IPS-18c (cell line): Measurements from ENCODE around the gene KRTAP29-1.

Experiments used
- H3K4me3 ChIP-seq: 2 replicates; pipeline ENCODE4 v1.7.0; 2013; ENCODE audit warnings: low read depth, mild to moderate bottlenecking, low read length, moderate library complexity; ENCODE audit not compliant: insufficient read depth
- H3K9me3 ChIP-seq: one replicate; pipeline ENCODE4 v1.6.1; 2013; ENCODE audit warnings: mild to moderate bottlenecking, low read length, moderate library complexity; ENCODE audit not compliant: control insufficient read depth, insufficient read depth

KRTAP29-1 gene

GRCh38 chr17:41333098-41333497 lies 30.4 kb upstream of the KRTAP29-1 start:
- Histone ChIP-seq H3K9me3 (no peaks in the 10 kb centered on the region), H3K4me3 (no peak overlapping the region)

GRCh38 chr17:41332239-41332638 lies 29.6 kb upstream of the KRTAP29-1 start:
- Histone ChIP-seq H3K4me3 (no peak overlapping the region), H3K9me3 (no peaks in the 10 kb centered on the region)

- no peak overlapping the region for H3K4me3 ChIP-seq
- H3K9me3 ChIP-seq, result no peaks in the 10 kb centered on the region
Measured at GRCh38 chr17:41331606-41332005, 29.0 kb upstream of the KRTAP29-1 start.

GRCh38 chr17:41329279-41329948 lies 26.8 kb upstream of the KRTAP29-1 start:
- Histone ChIP-seq H3K9me3 (no peaks in the 10 kb centered on the region), H3K4me3 (no peak overlapping the region)

- no peak overlapping the region for H3K4me3 ChIP-seq
- no peaks in the 10 kb centered on the region for H3K9me3 ChIP-seq
Measured at GRCh38 chr17:41328207-41328606, 25.6 kb upstream of the KRTAP29-1 start.

- Histone ChIP-seq H3K4me3 (no peak overlapping the region), H3K9me3 (no peaks in the 10 kb centered on the region)
Measured at GRCh38 chr17:41327411-41328120, 24.9 kb upstream of the KRTAP29-1 start.

GRCh38 chr17:41326173-41327145 lies 23.8 kb upstream of the KRTAP29-1 start:
- H3K9me3 ChIP-seq, result no peaks in the 10 kb centered on the region
- H3K4me3 ChIP-seq, result no peak overlapping the region

- H3K4me3 ChIP-seq, result no peak overlapping the region
Measured at GRCh38 chr17:41325611-41326010, 23.0 kb upstream of the KRTAP29-1 start.

GRCh38 chr17:41325126-41325525 lies 22.5 kb upstream of the KRTAP29-1 start:
- H3K4me3 ChIP-seq, result no peak overlapping the region
- H3K9me3 ChIP-seq, result no peaks in the 10 kb centered on the region

More at GRCh38 chr17:41325611-41326010, 23.0 kb upstream of the KRTAP29-1 start:
- H3K9me3 ChIP-seq, result no peaks in the 10 kb centered on the region

- H3K9me3 ChIP-seq, result no peaks in the 10 kb centered on the region
- no peak overlapping the region for H3K4me3 ChIP-seq
Measured at GRCh38 chr17:41324180-41325075, 21.8 kb upstream of the KRTAP29-1 start.

GRCh38 chr17:41322903-41323895 lies 20.5 kb upstream of the KRTAP29-1 start:
- H3K9me3 ChIP-seq, result no peaks in the 10 kb centered on the region
- H3K4me3 ChIP-seq, result no peak overlapping the region

GRCh38 chr17:41322094-41322902 lies 19.6 kb upstream of the KRTAP29-1 start:
- Histone ChIP-seq H3K4me3 (no peak overlapping the region), H3K9me3 (no peaks in the 10 kb centered on the region)

- Histone ChIP-seq H3K9me3 (peaks cover 2% of the 10 kb centered on the region), H3K4me3 (no peak overlapping the region)
Measured at GRCh38 chr17:41318231-41318630, 15.6 kb upstream of the KRTAP29-1 start.

- H3K9me3 ChIP-seq, result peaks cover 2% of the 10 kb centered on the region
- no peak overlapping the region for H3K4me3 ChIP-seq
Measured at GRCh38 chr17:41315814-41316445, 13.3 kb upstream of the KRTAP29-1 start.
